ENCODE results near the gene WWC2.

The WWC2 gene

DNA sequence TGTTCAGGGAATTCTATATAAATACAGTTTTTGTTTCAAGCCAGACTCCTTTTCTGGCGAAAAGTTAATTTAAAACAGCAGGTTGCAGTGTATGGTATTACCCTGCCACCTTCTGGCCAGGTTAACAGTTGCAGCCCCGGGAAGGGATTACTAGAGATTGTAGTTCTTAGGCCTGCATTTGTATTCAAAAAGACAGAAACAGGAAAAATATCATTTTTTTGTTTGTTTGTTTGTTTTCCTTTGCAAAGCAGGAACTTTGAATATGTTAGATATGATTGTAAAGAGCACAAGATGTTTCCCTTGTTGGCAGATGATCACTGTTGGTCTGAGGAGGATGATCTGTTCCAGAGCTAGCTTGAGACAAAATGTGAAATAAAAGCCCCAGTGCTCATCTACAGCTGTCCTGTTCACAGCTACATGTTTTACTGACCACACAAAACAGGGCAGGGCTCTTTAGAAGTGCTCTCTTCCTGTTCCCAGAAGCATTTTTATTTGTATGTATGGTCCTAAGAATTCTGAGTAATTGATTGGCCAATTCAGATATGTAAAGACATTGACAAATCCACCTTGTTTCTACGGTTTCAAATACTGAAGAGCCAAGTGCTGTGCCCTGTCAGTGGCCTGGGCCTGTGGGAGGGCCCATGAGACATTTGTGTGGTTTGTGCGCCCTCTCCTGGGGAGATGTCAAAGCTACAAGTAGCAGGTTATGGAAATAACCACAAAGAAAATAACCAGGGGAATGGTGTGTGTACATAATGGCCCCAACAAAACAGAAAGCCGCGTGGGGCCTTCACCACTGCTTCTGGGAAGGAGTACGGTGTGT is 163.1 kb downstream of the WWC2 start:
- DNase-seq = no peak

- DNase-seq = no peak
Observed at GRCh38 chr4:183262776-183263100, 163.7 kb downstream of the WWC2 start.

DNA sequence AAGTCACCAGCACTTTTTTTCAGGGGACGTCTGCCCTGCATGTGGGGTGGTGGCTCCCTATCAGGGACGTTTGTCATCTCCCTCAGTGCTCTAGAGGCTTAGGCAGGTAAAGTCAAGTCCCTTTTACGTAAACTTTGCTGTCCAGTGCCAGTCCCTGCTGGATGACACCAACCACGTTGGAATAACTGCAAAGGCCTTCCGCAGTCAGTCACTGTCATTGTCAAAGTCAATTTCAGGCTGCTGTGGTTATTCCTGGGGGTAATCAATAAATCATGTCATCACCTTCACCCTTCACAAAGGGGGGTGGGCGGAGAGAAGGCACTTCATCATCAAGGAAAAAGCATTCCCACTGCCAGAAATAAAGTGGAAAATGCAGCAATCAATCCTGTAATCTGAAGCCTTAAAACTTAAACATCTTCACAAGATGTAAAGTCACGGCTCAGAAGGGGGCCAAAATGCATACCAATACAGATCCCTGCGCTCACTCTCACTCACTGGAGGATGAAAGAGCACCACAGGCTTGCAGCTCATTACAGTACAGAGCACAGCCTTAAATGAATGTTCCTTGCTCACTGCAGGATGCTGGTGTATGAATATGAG is 164.8 kb downstream of the WWC2 start:
- DNase-seq = no peak

- DNase-seq = no peak
Observed at GRCh38 chr4:183264614-183265013, 165.6 kb downstream of the WWC2 start.

DNA sequence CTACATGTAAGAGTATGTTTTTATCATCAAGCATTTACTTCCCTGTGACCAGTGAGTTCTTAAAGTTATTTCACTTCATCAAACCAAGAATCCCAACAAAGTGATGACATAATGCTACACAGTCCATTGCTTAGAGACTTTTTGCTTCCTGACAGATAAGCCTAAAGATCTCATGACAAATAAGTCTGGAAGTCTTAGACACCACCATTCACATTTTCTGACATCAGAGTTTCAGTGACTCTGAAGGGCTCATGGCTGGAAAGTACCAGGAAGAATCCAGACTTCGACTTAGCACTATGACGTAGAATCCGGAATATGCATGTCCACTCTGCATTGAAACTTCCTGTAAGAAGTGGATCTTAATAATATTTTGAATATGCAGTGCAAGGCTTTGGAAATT is 167.3 kb downstream of the WWC2 start:
- DNase-seq = no peak

- no peak for DNase-seq
Observed at GRCh38 chr4:183268556-183268955, 169.5 kb downstream of the WWC2 start.

DNA sequence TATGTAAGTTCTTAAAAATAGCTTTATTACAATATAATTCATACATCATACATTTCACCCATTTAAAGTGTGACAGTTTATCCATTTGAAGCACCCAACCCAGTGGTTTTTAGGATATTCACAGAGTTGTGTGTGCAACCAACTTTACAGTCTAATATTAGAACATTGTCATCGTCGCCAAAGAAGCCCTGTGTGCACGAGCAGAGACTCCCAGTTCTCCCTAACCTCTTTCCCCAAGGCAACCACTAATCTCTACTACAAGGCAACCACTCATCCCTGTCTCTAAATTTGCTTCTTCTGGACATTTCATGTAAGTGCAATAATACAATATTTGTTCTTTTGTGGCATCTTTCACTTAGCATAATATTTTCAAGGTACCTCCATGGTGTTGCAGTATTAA is 173.3 kb downstream of the WWC2 start:
- DNase-seq = no peak

GRCh38 chr4:183276106-183276505 is 177.0 kb downstream of the WWC2 start:
- DNase-seq = no peak

DNA sequence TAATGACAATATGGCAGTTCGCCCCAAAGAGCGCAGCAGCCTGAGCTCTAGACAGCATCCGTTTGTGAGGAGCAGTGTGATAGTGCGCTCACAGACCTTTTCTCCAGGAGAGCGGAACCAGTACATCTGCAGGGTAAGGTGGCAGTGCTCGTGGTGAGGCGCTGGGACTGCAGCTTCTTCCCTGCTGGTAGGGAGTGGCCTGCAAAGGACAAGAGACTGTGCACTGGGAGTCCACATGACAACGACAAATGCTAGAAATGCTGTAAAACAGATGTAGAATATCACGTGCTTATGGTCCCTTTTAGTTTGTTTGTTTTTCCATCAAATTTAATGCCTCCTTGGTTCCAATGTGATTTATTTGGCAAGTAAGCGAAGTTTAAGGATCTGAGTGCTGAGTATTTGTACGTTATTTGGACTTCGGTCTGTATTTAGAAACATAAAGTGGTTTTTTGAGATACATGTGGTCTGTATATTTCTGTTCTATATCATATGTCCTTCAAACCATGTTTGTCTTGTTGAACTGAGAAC is 185.3 kb downstream of the WWC2 start:
- no peak for DNase-seq

DNA sequence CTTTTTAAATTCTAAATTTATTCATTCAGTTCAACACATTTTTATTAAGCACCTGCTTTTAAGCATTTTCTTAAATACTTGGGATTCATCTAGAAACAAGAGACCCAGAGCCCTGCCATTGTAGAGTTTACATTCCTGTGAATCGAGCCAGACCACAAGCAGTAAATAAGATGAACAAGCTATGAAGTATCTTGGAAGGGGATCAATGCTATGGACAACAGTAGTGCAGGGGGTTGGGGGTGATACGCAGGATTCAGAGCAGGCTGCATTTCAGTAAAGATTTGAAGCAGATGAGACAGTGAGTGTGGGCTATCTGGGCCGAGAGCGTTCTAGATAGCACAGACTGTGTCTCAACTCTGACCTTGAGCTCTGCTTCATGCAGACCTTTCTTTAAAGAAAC is 185.9 kb downstream of the WWC2 start:
- DNase-seq = no peak

DNA sequence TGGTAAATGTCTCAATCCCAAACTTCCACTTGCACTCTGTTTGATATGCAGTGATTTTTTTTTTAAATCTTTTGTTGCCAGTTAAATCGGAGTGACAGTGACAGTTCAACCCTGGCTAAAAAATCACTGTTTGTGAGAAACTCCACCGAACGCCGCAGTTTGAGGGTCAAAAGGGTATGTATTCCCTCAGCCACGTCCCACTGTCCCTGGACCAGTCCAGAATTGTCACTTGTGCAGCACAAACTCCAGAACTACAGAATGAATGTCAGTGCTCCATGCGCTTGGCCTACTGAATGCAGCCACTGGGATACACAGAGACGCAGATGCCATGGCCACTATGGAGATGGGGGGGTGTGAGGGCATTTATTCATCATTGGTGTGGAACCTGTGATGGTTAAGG is 186.8 kb downstream of the WWC2 start:
- no peak for DNase-seq

GRCh38 chr4:183286590-183287308 is 187.7 kb downstream of the WWC2 start:
- no peak for DNase-seq

GRCh38 chr4:183287309-183287659 is 188.2 kb downstream of the WWC2 start:
- no peak for DNase-seq

GRCh38 chr4:183287677-183288076 is 188.6 kb downstream of the WWC2 start:
- no peak for DNase-seq

- no peak for DNase-seq
Observed at GRCh38 chr4:183288955-183289354, 189.9 kb downstream of the WWC2 start.

DNA sequence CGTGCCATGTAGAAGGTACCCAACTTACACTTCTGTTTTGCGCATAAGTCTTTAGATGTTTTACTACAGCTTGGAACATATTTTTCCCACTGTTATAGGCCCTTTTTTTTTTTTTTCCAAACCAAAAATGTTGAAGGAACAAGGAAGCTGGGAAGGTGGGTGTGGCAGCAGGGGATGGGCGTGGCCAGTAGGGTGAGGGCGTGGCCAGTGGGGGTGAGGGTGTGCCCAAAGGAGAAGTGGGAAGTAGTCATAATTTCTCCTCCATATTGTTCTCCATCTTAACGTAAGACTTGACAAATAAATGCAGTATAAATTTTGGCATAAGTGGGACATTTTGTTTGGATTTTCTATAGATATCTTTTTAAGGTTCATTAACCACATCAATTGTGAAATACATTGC is 190.6 kb downstream of the WWC2 start:
- DNase-seq = no peak

DNA sequence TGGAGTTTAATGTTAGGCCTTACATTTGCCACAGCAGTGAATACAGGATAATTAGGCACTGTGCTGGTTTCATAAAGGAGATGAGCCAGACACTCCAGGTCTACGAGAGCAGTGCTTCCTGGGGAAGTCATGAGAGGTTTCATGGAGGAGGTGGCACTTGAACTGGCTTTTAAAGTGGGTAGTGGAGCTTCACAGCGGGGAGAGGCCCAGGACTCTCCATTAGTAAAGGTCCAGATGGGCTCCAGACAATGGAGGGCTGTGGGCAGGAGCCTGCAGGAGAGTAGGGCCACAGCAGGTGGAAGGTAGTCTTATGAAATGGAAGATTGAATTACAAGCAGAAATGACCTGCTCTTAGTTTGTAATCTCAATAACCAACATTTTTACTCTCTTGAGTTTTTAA is 192.0 kb downstream of the WWC2 start:
- no peak for DNase-seq

DNA sequence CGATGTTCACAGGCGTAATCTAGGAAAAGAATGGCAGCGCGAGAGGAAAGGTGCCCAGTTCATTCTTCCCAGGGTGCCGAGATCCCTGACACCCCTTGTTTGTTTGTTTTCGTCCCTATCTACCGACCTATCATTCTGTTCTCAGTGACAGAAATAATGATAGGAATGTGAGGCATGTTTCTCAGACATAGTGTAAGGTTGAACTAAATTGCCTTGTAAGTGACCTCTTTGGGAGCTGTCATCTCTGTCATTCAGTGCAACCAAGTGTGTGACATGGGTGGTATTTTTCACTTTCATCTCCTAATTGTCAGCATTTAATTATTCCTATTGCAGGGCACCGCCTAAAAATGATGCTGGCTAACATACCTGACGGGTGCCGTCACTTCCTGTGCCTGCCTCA is 196.7 kb downstream of the WWC2 start:
- DNase-seq = no peak

GRCh38 chr4:183297675-183298074 is 198.6 kb downstream of the WWC2 start:
- no peak for DNase-seq

DNA sequence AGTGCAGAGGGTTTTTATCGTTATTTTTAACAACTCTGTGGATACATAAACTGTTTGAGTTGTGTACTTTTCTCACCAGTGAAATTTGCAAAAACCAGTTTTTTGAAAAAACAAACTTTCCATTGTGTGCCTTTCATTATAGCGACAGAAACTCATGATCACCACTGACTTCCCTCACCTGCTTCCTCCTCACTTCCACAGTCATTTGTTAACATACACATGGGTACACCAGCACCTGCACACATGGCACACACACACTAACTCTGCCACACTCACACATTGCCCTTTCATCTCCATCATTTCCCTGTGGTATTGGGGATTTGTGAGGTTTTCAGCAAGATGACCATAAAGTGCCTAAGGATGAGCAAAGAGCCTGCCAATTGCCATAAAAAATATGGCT is 200.4 kb downstream of the WWC2 start:
- no peak for DNase-seq

DNA sequence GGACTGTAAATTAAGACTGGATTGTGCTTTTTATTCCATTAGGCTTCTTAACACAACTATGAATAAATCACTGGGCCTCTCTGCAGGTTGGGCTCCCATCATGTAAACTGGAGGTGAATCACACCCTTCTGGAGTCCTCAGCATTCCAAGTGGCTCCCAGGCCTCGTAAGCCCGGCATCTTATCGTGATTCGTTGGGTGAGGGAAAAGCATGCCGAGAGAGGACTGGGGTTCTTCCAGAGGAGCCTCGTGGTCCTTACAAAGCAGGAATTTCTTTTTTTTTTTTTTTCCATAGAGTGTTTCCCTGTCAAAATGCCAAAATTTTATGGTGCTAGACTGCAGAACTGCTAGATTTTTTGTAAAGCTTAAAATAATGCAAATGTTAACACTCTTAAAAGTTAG is 201.0 kb downstream of the WWC2 start:
- DNase-seq = no peak

GRCh38 chr4:183300655-183301054 is 201.6 kb downstream of the WWC2 start:
- no peak for DNase-seq

DNA sequence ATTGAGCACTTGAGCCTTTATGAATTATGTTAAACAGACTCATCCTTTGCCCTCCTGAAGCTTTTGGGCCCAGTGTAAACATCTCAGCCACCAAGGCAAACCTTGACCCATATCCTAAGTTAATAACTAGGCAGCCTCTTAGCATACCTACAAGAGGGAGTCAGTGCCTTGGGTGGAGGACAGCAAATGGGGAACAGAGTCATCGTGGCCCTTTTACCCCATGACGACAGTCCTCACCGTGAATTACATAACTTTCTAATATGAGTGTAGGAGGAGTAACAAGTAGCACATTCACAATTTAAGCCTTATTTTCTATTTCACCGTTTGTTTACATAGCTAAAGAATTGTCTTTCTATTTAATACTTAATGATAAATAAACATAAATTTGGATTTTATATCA is 204.2 kb downstream of the WWC2 start:
- DNase-seq = no peak

GRCh38 chr4:183304067-183304466 is 205.0 kb downstream of the WWC2 start:
- no peak for DNase-seq
